GM12878 (cell line): Measurements from ENCODE around the gene CENPW. TPM values are rescaled to one million over a fixed set of nuclear protein-coding genes. Genes with fewer than 3 reads are reported as not detected.

ENCODE experiments used
- ATAC-seq: fragments of 200-7000 bp; cut with Tn5 transposase; 3 replicates; pipeline ENCODE4 v1.9.1; 2020; ENCODE audit warnings: mild to moderate bottlenecking, moderate library complexity
- Bru-seq: library from RNA; stranded (reverse); fragments of 400-500 nt; gene quantifications from one replicate; lab custom pipeline; 2021; lab: Mats Ljungman, UMichigan
- BruChase-seq, 2 experiments: library from RNA; stranded (reverse); fragments of 400-500 nt; gene quantifications; one replicate each; lab custom pipeline; 2021; lab: Mats Ljungman, UMichigan
- BruUV-seq: library from RNA; stranded (reverse); fragments of 400-500 nt; replicated peaks from 2 replicates; lab custom pipeline; 2021; lab: Mats Ljungman, UMichigan
- CTCF ChIA-PET: fragments of 300-600 bp; sonication (Branson Sonifier 250); formaldehyde crosslinking; extraction: SDS; loops from one replicate; lab custom pipeline; 2021; ENCODE audit warnings: inconsistent platforms; lab: Yijun Ruan, JAX
- POLR2A ChIA-PET: fragments of 350-600 bp; formaldehyde crosslinking; extraction: SDS; loops from one replicate; lab custom pipeline; 2021; ENCODE audit warnings: inconsistent platforms; lab: Charles Lee
- RAD21 ChIA-PET: fragments of 300-600 bp; sonication (Branson Sonifier 250); formaldehyde crosslinking; loops from one replicate; lab custom pipeline; 2023; ENCODE audit warnings: antibody characterized with exemption; ENCODE audit not compliant: unreplicated experiment; lab: Charles Lee
- SMC1A ChIA-PET: fragments of 300-600 bp; sonication (Branson Sonifier 250); formaldehyde crosslinking; loops from one replicate; lab custom pipeline; 2023; ENCODE audit not compliant: unreplicated experiment, uncharacterized antibody; lab: Charles Lee
- DNase-seq: peaks from one replicate; pipeline ENCODE4 v3.0.0-alpha.2; 2011; ENCODE audit warnings: low read depth, low spot score
- FAIRE-seq: peaks from 3 replicates; lab custom pipeline; 2011; peaks lifted over from hg19 to GRCh38; lab: Jason Lieb, UNC
- H2AFZ ChIP-seq: 2 replicates; pipeline ENCODE4 v1.6.0; 2011; ENCODE audit warnings: low read depth, low read length, control low read depth; ENCODE audit not compliant: control insufficient read depth
- H3K27ac ChIP-seq: 2 replicates; pipeline ENCODE4 v1.5.1; 2011; ENCODE audit warnings: control low read depth; ENCODE audit not compliant: control insufficient read depth, insufficient read depth
- H3K27me3 ChIP-seq, 2 experiments: replicated peaks in 1 of 2; 2 replicates each; pipeline versions ENCODE4 v1.6.0 to v1.6.1; 2011; ENCODE audit warnings: low read length in 1 of 2; ENCODE audit not compliant: control insufficient read depth in 2 of 2, insufficient read depth in 2 of 2
- H3K36me3 ChIP-seq, 2 experiments: 2 replicates each; pipeline ENCODE4 v1.5.1; 2011; ENCODE audit warnings: low read length in 1 of 2; ENCODE audit not compliant: control insufficient read depth in 2 of 2, insufficient read depth in 2 of 2
- H3K4me1 ChIP-seq: 2 replicates; pipeline ENCODE4 v1.6.1; 2011; ENCODE audit warnings: mild to moderate bottlenecking, low read length, moderate library complexity, mixed read lengths; ENCODE audit not compliant: control insufficient read depth, insufficient read depth
- H3K4me2 ChIP-seq: 2 replicates; pipeline ENCODE4 v1.6.0; 2011; ENCODE audit warnings: control low read depth; ENCODE audit not compliant: control insufficient read depth, insufficient read depth
- H3K4me3 ChIP-seq: fragments of 200-600 bp; sonication (generic); 2 replicates; pipeline ENCODE4 v1.5.1; 2016
- H3K79me2 ChIP-seq: 2 replicates; pipeline ENCODE4 v1.6.0; 2011; ENCODE audit warnings: low read length; ENCODE audit not compliant: control insufficient read depth, insufficient read depth
- H3K9ac ChIP-seq: 2 replicates; pipeline ENCODE4 v1.8.0; 2011; ENCODE audit warnings: low read length, control low read depth, mixed read lengths; ENCODE audit not compliant: control insufficient read depth, insufficient read depth
- H3K9me3 ChIP-seq: replicated peaks from 3 replicates; pipeline ENCODE4 v1.5.1; 2011; ENCODE audit warnings: mild to moderate bottlenecking, low read length; ENCODE audit not compliant: control insufficient read depth, insufficient read depth
- H4K20me1 ChIP-seq: 2 replicates; pipeline ENCODE4 v1.6.0; 2011; ENCODE audit not compliant: control insufficient read depth, insufficient read depth
- ATF7 ChIP-seq: fragments of 450-650 bp; IDR thresholded peaks from 2 replicates; pipeline ENCODE4 v1.6.1; 2016; ENCODE audit warnings: low read depth, mild to moderate bottlenecking
- CHD2 ChIP-seq: IDR thresholded peaks from 2 replicates; pipeline ENCODE4 v1.6.1; 2011; ENCODE audit warnings: low read depth, low read length, improper control_type of control experiment, borderline replicate concordance
- GABPA ChIP-seq: IDR thresholded peaks from 2 replicates; pipeline ENCODE4 v1.6.1; 2014; ENCODE audit warnings: antibody characterized with exemption, low read depth, mild to moderate bottlenecking, inconsistent platforms
- HDAC2 ChIP-seq: fragments of 200-600 bp; sonication (generic); IDR thresholded peaks from 2 replicates; pipeline ENCODE4 v1.6.1; 2017
- IKZF2 ChIP-seq, 2 experiments: fragments of 450-650 bp; IDR thresholded peaks; 2 replicates each; pipeline ENCODE4 v1.6.1; 2017; ENCODE audit warnings: mild to moderate bottlenecking in 2 of 2, moderate library complexity in 2 of 2
- RAD21 ChIP-seq: IDR thresholded peaks from 2 replicates; pipeline ENCODE4 v1.6.1; 2011; ENCODE audit warnings: mild to moderate bottlenecking, low read depth, low read length, moderate library complexity; ENCODE audit not compliant: insufficient read depth
- RFX5 ChIP-seq: IDR thresholded peaks from 2 replicates; pipeline ENCODE4 v1.6.1; 2011; ENCODE audit warnings: low read depth, low read length, improper control_type of control experiment
- SIX5 ChIP-seq: IDR thresholded peaks from 2 replicates; pipeline ENCODE4 v1.6.1; 2011; ENCODE audit warnings: mild to moderate bottlenecking, low read depth, low read length, moderate library complexity; ENCODE audit not compliant: severe bottlenecking
- SP1 ChIP-seq: IDR thresholded peaks from one replicate; pipeline ENCODE4 v1.6.1; 2011; ENCODE audit warnings: low read depth, low read length
- WGBS: methylation state at CpG from one replicate; pipeline ENCODE4 v1.1.6; 2016; ENCODE audit warnings: low lambda C conversion rate; ENCODE audit not compliant: insufficient replicate concordance, insufficient coverage; ENCODE audit errors: missing lambda C conversion rate; 5-methylcytosine and 5-hydroxymethylcytosine counted together
- in situ Hi-C: fragments of 300-500 bp; cut with MboI; formaldehyde crosslinking; loops from 9 replicates; pipeline ENCODE4 v1.14.3; 2018; ENCODE audit warnings: mixed read lengths
- intact Hi-C: fragments of 100-400 bp; cut with micrococcal nuclease; formaldehyde crosslinking; loops from one replicate; pipeline ENCODE4 v1.14.2; 2022; ENCODE audit not compliant: unreplicated experiment
- long read RNA-seq, 2 experiments: library from polyadenylated mRNA; unstranded; transcript quantifications; one replicate each; pipeline ENCODE4 v2.0.0, GENCODE V29; 2019 to 2020
- polyA minus RNA-seq, 3 experiments: library from RNA; depleted of rRNA, polyadenylated mRNA; stranded (reverse); fragments of >200 nt; gene quantifications; 2 replicates each; pipeline ENCODE4 v1.2.3, GENCODE V29; 2011
- polyA plus RNA-seq, 11 experiments: library from polyadenylated mRNA; depleted of rRNA in 4 of 11; unstranded in 6 of 11; stranded (reverse) in 5 of 11; fragments of >200 nt; fragmentation: Nextera tagmentation in 4 of 11; fragmentation: Illumina TruSeq in 1 of 11; extraction: Ambion mirVana in 4 of 11; extraction: Trizol in 1 of 11; gene quantifications; 1 replicate in 1 of 11; 2 replicates in 10 of 11; pipeline versions ENCODE4 v1.2.1 to v1.2.3, GENCODE V29; 2011 to 2016; ENCODE audit warnings: inconsistent platforms in 2 of 11, missing spikeins in 2 of 11, low read depth in 1 of 11
- total RNA-seq, 4 experiments: library from RNA; depleted of rRNA in 3 of 4; stranded (reverse); fragments of >200 nt in 3 of 4; fragmentation: Illumina TruSeq in 1 of 4; extraction: Trizol in 1 of 4; gene quantifications; 2 replicates each; pipeline versions ENCODE4 v1.2.1 to v1.2.3, GENCODE V29; 2013 to 2021
- TF ChIP-seq, protein P1 (sequence below): fragments of 450-650 bp; conservative IDR thresholded peaks from 2 replicates; pipeline ENCODE4 v1.6.1; 2017; ENCODE audit warnings: mild to moderate bottlenecking, moderate library complexity
- TF ChIP-seq, protein P2 (sequence below): fragments of 450-650 bp; IDR thresholded peaks from 2 replicates; pipeline ENCODE4 v1.6.1; 2018; ENCODE audit warnings: borderline replicate concordance, mild to moderate bottlenecking; ENCODE audit not compliant: partially characterized antibody
- TF ChIP-seq, protein P3 (sequence below): IDR thresholded peaks from 2 replicates; pipeline ENCODE4 v1.6.1; 2012; ENCODE audit warnings: low read depth, low read length, improper control_type of control experiment

Gene CENPW
- 6.3 and 9.3 TPM in 2 replicates for total RNA-seq (2013; cell fraction: nucleolus; rRNA removed)
- total RNA-seq (2014; rRNA removed) (27.2 and 30.2 TPM in 2 replicates), total RNA-seq (2014; rRNA removed; fragmentation: Illumina TruSeq; extraction: Trizol) (45.7 and 48.2 TPM in 2 replicates), total RNA-seq (2021) (77.8 and 78.9 TPM in 2 replicates), polyA plus RNA-seq (2011; rRNA removed) (34.2 and 49.2 TPM in 2 replicates), polyA plus RNA-seq (2014; fragmentation: Illumina TruSeq; extraction: Trizol) (55.9 and 62.3 TPM in 2 replicates), polyA plus RNA-seq (2014; fragmentation: Nextera tagmentation; extraction: Ambion mirVana) (100 to 1,000 TPM; 237 to 283 TPM), polyA plus RNA-seq (2014; rRNA removed) (40.3 and 43.8 TPM in 2 replicates), polyA plus RNA-seq (2016; fragmentation: Nextera tagmentation; extraction: Ambion mirVana) (100 to 1,000 TPM; 187 to 189 TPM), polyA minus RNA-seq (2011; rRNA and poly(A)+ RNA removed) (6.2 and 8.2 TPM in 2 replicates), Bru-seq, nascent RNA (percentile 81 among the genes with signal in this experiment), BruChase-seq, experiment 1, labeled RNA remaining after a 6-hour chase (percentile 73 among the genes with signal in this experiment), BruChase-seq, experiment 2, labeled RNA remaining after a 2-hour chase (percentile 73 among the genes with signal in this experiment)
- polyA plus RNA-seq (2011; ENCODE audit: low read depth), result 92.3 TPM
- polyA plus RNA-seq (2011; cell fraction: cytosol; rRNA removed), result 15.0 and 19.2 TPM in 2 replicates
- 9.5 and 14.0 TPM in 2 replicates for polyA plus RNA-seq (2011; cell fraction: nucleus; rRNA removed)
- polyA plus RNA-seq (2012), result 26.4 and 32.2 TPM in 2 replicates
- polyA minus RNA-seq (2011; cell fraction: cytosol; rRNA and poly(A)+ RNA removed), result 2.9 TPM in 2 replicates
- 9.6 and 12.3 TPM in 2 replicates for polyA minus RNA-seq (2011; cell fraction: nucleus; rRNA and poly(A)+ RNA removed)
- long read RNA-seq, experiment 1, transcript CENPW-203 (3 exons, 750 nt), result major isoform, 51 of 56 reads
- long read RNA-seq, experiment 1, partial matches to known transcripts, result 0 of 56 reads
- long read RNA-seq, experiment 1, other reads (novel, unspliced or antisense), result 1 of 56 reads
- long read RNA-seq, experiment 2, transcript CENPW-201 (3 exons, 528 nt), result minor isoform, 16 of 154 reads
- long read RNA-seq, experiment 2, transcript CENPW-203 (3 exons, 750 nt), result major isoform, 137 of 154 reads
- long read RNA-seq, experiment 2, partial matches to known transcripts, result 0 of 154 reads
- long read RNA-seq, experiment 2, other reads (novel, unspliced or antisense), result 1 of 154 reads

DNA sequence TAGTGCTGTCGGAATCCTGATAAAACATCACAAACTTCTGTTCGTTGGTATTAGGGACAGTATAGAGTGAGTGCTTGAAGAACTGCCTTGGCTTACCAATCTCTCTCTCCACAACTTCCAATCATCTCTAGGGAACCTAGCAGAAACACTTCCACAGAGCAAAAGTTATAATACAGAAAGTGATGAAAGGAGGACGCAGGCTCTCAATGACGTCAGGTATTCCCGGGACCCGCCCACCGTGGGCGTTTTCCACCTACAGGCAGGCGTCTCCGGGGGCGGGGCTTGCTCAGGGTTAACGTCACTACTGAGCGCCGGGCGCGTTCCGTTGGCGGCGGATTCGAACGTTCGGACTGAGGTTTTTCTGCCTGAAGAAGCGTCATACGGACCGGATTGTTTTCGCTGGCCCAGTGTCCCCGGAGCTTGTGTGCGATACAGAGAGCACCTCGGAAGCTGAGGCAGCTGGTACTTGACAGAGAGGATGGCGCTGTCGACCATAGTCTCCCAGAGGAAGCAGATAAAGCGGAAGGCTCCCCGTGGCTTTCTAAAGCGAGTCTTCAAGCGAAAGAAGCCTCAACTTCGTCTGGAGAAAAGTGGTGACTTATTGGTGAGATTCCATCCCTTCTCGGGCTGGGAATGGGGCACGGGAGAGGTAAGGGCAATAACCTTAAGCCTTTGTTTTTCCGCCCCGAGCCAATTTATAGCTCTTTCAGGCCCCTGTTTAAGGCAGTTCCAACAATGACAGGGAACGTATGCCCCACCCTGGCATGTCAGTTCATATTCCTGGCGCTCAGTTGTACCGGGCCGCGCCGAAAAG lies at the start of gene CENPW:
TSS of gene CENPW (plus strand) at position 320 of the 814 bp plus-strand sequence. CDS start at position 479, 159 bp downstream.
- peak; percentile 48 for DNase-seq
- ChIA-PET POLR2A (interaction anchor here (1.5 to 1.6 kb wide), 2 partner anchors 172 to 549 kb away, joined by 3 to 4 read pairs; partner anchors contain the start of gene NCOA7), SMC1A (interaction anchor here (1.6 kb wide), 1 partner anchor 21 kb away, joined by 4 read pairs; no protein-coding TSS in a partner anchor), CTCF (interaction anchor here (0.5 to 3.3 kb wide), 7 partner anchors 12 to 345 kb away, joined by 3 to 11 read pairs (median 3); no protein-coding TSS in a partner anchor), RAD21 (interaction anchor here (0.6 kb wide), 1 partner anchor 349 kb away, joined by 3 read pairs; no protein-coding TSS in a partner anchor)
- no peaks in the 10 kb centered on the region for H3K36me3 ChIP-seq
- ATAC-seq, result peak; percentile 85
- peak; percentile 75 for FAIRE-seq
- H2AFZ ChIP-seq, result peak within 1 kb of the TSS; percentile 97
- H3K9ac ChIP-seq, result peak within 1 kb of the TSS; percentile 76
- peak within 1 kb of the TSS; percentile 66 for H3K27ac ChIP-seq
- H3K27me3 ChIP-seq, result no peaks in the 10 kb centered on the region
- intact Hi-C loops, result loop anchor here (5.0 kb wide), 1 partner anchor 163 kb away; no protein-coding TSS in a partner anchor
- H3K79me2 ChIP-seq, result peaks cover 27% of the 10 kb centered on the region
- H3K9me3 ChIP-seq, result no peaks in the 10 kb centered on the region
- in situ Hi-C loops, result no loop called here
- WGBS, result 2% methylated on average over 46 of the region's 46 CpGs
- H3K4me2 ChIP-seq, result peak within 1 kb of the TSS; percentile 79
- H3K4me3 ChIP-seq, result peak within 1 kb of the TSS; percentile 90
- no peaks in the 10 kb centered on the region for H4K20me1 ChIP-seq
- TSS peak; percentile 79 for BruUV-seq
- H3K4me1 ChIP-seq, result peaks cover 8% of the 10 kb centered on the region
- TF ChIP-seq CHD2 (peak; percentile 49; the same call in 1 of the 2 replicates), SP1 (peak; percentile 77), RAD21 (no peak), RFX5 (no peak), GABPA (no peak), SIX5 (no peak), HDAC2 (peak; percentile 90; the same call in 1 of the 2 replicates), ATF7 (peak; percentile 97), IKZF2 (IDR thresholded peaks at IDR 0.05) (no peak)
- TF ChIP-seq, protein P1, sequence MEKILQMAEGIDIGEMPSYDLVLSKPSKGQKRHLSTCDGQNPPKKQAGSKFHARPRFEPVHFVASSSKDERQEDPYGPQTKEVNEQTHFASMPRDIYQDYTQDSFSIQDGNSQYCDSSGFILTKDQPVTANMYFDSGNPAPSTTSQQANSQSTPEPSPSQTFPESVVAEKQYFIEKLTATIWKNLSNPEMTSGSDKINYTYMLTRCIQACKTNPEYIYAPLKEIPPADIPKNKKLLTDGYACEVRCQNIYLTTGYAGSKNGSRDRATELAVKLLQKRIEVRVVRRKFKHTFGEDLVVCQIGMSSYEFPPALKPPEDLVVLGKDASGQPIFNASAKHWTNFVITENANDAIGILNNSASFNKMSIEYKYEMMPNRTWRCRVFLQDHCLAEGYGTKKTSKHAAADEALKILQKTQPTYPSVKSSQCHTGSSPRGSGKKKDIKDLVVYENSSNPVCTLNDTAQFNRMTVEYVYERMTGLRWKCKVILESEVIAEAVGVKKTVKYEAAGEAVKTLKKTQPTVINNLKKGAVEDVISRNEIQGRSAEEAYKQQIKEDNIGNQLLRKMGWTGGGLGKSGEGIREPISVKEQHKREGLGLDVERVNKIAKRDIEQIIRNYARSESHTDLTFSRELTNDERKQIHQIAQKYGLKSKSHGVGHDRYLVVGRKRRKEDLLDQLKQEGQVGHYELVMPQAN, result peak; percentile 99
- TF ChIP-seq, protein P2, sequence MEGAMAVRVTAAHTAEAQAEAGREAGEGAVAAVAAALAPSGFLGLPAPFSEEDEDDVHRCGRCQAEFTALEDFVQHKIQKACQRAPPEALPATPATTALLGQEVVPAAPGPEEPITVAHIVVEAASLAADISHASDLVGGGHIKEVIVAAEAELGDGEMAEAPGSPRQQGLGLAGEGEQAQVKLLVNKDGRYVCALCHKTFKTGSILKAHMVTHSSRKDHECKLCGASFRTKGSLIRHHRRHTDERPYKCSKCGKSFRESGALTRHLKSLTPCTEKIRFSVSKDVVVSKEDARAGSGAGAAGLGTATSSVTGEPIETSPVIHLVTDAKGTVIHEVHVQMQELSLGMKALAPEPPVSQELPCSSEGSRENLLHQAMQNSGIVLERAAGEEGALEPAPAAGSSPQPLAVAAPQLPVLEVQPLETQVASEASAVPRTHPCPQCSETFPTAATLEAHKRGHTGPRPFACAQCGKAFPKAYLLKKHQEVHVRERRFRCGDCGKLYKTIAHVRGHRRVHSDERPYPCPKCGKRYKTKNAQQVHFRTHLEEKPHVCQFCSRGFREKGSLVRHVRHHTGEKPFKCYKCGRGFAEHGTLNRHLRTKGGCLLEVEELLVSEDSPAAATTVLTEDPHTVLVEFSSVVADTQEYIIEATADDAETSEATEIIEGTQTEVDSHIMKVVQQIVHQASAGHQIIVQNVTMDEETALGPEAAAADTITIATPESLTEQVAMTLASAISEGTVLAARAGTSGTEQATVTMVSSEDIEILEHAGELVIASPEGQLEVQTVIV, result no peak
- TF ChIP-seq, protein P3, sequence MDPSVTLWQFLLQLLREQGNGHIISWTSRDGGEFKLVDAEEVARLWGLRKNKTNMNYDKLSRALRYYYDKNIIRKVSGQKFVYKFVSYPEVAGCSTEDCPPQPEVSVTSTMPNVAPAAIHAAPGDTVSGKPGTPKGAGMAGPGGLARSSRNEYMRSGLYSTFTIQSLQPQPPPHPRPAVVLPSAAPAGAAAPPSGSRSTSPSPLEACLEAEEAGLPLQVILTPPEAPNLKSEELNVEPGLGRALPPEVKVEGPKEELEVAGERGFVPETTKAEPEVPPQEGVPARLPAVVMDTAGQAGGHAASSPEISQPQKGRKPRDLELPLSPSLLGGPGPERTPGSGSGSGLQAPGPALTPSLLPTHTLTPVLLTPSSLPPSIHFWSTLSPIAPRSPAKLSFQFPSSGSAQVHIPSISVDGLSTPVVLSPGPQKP, result no peak
